Measurements from ENCODE around the gene PPP1R14B. TPM values are rescaled to one million over a fixed set of nuclear protein-coding genes. Genes with fewer than 3 reads are reported as not detected.

Gene PPP1R14B
- total and polyA plus RNA-seq, 9 donors, result 15.1 to 71.3 (median 52.3) TPM

GRCh38 chr11:64286801-64287159, 40.0 kb upstream of the PPP1R14B start:
- no peak overlapping the region for H3K4me3 ChIP-seq
- DNase-seq, result peak in 1 of 5 donors; percentile 16
- H3K9me3 ChIP-seq, result no peaks in the 10 kb centered on the region
- TF ChIP-seq, protein P1, sequence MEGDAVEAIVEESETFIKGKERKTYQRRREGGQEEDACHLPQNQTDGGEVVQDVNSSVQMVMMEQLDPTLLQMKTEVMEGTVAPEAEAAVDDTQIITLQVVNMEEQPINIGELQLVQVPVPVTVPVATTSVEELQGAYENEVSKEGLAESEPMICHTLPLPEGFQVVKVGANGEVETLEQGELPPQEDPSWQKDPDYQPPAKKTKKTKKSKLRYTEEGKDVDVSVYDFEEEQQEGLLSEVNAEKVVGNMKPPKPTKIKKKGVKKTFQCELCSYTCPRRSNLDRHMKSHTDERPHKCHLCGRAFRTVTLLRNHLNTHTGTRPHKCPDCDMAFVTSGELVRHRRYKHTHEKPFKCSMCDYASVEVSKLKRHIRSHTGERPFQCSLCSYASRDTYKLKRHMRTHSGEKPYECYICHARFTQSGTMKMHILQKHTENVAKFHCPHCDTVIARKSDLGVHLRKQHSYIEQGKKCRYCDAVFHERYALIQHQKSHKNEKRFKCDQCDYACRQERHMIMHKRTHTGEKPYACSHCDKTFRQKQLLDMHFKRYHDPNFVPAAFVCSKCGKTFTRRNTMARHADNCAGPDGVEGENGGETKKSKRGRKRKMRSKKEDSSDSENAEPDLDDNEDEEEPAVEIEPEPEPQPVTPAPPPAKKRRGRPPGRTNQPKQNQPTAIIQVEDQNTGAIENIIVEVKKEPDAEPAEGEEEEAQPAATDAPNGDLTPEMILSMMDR (IDR thresholded peaks at IDR 0.05), result no peak
- no peak for TF ChIP-seq POLR2A (IDR thresholded peaks at IDR 0.05)
- TF ChIP-seq EP300 (IDR thresholded peaks at IDR 0.05), result no peak
- peaks cover 12% of the 10 kb centered on the region for H3K4me1 ChIP-seq (ENCODE audit: insufficient read depth)
- H3K27me3 ChIP-seq, result no peaks in the 10 kb centered on the region
- no peaks in the 10 kb centered on the region for H3K36me3 ChIP-seq
- H3K27ac ChIP-seq, result no peak overlapping the region
- intact Hi-C loops (cut with DNase I), result loop anchor here in 1 of 4 donors (10.0 kb wide), 1 partner anchor 1778 kb away; no protein-coding TSS in a partner anchor
- 76 to 88% (median 78%) methylated on average over 9 of the region's 9 CpGs for WGBS, 3 donors

GRCh38 chr11:64285885-64286800, 39.4 kb upstream of the PPP1R14B start:
- H3K9me3 ChIP-seq, result no peaks in the 10 kb centered on the region
- peak overlapping the region; percentile 82 for H3K4me3 ChIP-seq
- 23 to 30% (median 29%) methylated on average over 30 to 40 of the region's 40 CpGs for WGBS, 3 donors
- intact Hi-C loops (cut with DNase I), result loop anchor here in 2 of 4 donors (2.0 to 10.0 kb wide), 3 partner anchors 15 to 1779 kb away; partner anchors contain the start of gene ESRRA (in 1 of the 2)
- no peaks in the 10 kb centered on the region for H3K36me3 ChIP-seq
- H3K27ac ChIP-seq, result peak overlapping the region; percentile 83 to 96
- TF ChIP-seq EP300 (IDR thresholded peaks at IDR 0.05) (no peak), POLR2A (IDR thresholded peaks at IDR 0.05) (no peak)
- TF ChIP-seq, protein P1 (IDR thresholded peaks at IDR 0.05), result no peak
- DNase-seq, result peak in 3 of 5 donors; percentile 42 to 59 (median 55)
- no peaks in the 10 kb centered on the region for H3K27me3 ChIP-seq
- H3K4me1 ChIP-seq (ENCODE audit: insufficient read depth), result peaks cover 11% of the 10 kb centered on the region

DNA sequence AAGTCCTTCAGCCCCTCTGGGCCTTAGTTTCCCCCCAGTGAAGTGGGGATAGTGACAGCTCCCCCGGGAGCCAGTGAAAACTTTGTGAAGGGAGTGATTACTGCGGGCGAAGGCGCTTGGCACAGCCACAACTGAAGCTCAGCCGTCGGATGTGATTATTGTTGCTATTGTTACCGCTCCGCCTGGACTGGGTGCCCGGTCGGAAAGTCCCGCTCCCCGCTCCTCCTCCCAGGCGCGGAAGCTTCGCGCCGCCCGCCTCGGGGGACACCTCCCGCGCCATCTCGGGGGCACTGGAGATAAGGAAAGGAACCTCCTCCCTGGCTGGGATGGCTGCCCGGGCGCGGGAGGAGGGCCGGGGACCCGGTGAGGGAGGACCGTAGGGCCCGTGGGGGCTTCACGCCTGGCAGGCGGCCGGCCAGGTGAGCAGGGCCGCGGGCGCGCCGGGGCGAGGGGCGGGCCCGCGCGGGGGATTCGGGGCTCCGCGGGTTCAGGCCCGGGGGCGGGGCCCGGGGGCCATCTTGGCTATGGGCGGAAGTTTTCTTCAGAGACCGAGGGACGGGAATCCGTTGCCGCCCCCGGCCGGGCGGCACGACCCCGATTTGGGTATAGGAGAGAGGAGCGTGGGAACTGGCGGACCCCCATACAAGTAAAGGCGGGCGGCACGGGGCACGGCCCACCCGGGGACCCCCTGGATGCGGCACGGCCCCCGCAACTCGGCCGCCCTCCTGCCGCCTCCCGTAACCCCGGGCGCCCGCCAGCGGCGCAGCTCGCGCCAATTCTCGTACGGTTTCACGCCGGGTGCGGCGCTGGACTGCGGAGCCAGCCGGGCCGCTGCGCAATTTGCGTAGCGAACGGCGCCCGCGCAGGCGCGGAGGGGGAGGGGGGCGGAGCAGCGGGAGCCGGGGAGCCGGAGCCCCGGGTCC, 38.5 kb upstream of the PPP1R14B start, which contains the start of gene GPR137:
Gene GPR137, plus strand, starts transcription at position 887 of the 923 bp plus-strand sequence. CDS start 677 bp downstream, outside the sequence.
- intact Hi-C loops (cut with DNase I), result loop anchor here in 2 of 4 donors (2.0 to 10.0 kb wide), 3 partner anchors 14 to 1780 kb away; partner anchors contain the start of gene ESRRA (in 1 of the 2)
- peak; percentile 86 to 94 (median 89) for DNase-seq

More for the DNA sequence above, 38.5 kb upstream of the PPP1R14B start, which contains the start of gene GPR137:
- WGBS, 3 donors, result 0 to 1% (median 0%) methylated on average over 65 to 102 of the region's 102 CpGs
- peak within 1 kb of the TSS; percentile 82 for H3K4me3 ChIP-seq
- H3K27ac ChIP-seq, result peak within 1 kb of the TSS; percentile 83 to 96
- TF ChIP-seq, protein P1 (IDR thresholded peaks at IDR 0.05), result peak in 1 of 3 donors; percentile 16
- TF ChIP-seq POLR2A (IDR thresholded peaks at IDR 0.05) (no peak), EP300 (IDR thresholded peaks at IDR 0.05) (peak; percentile 16)
- no peaks in the 10 kb centered on the region for H3K9me3 ChIP-seq
- peaks cover 11% of the 10 kb centered on the region for H3K4me1 ChIP-seq (ENCODE audit: insufficient read depth)
- H3K27me3 ChIP-seq, result no peaks in the 10 kb centered on the region
- no peaks in the 10 kb centered on the region for H3K36me3 ChIP-seq

Measured in ovary (tissue), 9 donors.